Right cardiac atrium (tissue), 5 donors: Measurements from ENCODE around the gene OAS1. TPM values are rescaled to one million over a fixed set of nuclear protein-coding genes. Genes with fewer than 3 reads are reported as not detected.

Experiments
- ATAC-seq, 2 donors: fragments of 200-7000 bp; cut with Tn5 transposase; one replicate each; pipeline versions ENCODE4 v1.8.0 to v1.9.1; 2020; ENCODE audit warnings: moderate library complexity in 2 of 2, mild to moderate bottlenecking in 1 of 2
- DNase-seq, 3 donors: peaks; one replicate each; pipeline ENCODE4 v3.0.0-alpha.2; 2020
- H3K27ac ChIP-seq: one replicate; pipeline ENCODE4 v1.5.1; 2013; ENCODE audit warnings: mild to moderate bottlenecking, low read length, control low read depth, moderate library complexity
- H3K27me3 ChIP-seq: one replicate; pipeline ENCODE4 v1.6.1; 2013; ENCODE audit not compliant: control insufficient read depth, insufficient read depth
- H3K4me1 ChIP-seq: one replicate; pipeline ENCODE4 v1.6.1; 2013; ENCODE audit warnings: low read length; ENCODE audit not compliant: control insufficient read depth, insufficient read depth
- H3K4me3 ChIP-seq: one replicate; pipeline ENCODE4 v1.5.1; 2013; ENCODE audit warnings: low read length, control low read depth
- H3K9me3 ChIP-seq: one replicate; pipeline ENCODE4 v1.6.1; 2013; ENCODE audit warnings: low read length; ENCODE audit not compliant: control insufficient read depth
- WGBS: extraction: QIAGEN DNeasy Blood & Tissue Kit; methylation state at CpG from one replicate; pipeline ENCODE4 v1.1.7; 2013; 5-methylcytosine and 5-hydroxymethylcytosine counted together
- intact Hi-C, 4 donors: fragments of 100-400 bp; cut with DNase I; formaldehyde crosslinking; loops; one replicate each; pipeline versions ENCODE4 v1.11.0 to v1.14.0; 2022 to 2023
- long read RNA-seq, 4 donors: library from polyadenylated mRNA; unstranded; transcript quantifications; one replicate each; pipeline ENCODE4 v2.0.0, GENCODE V29; 2020 to 2021
- polyA plus RNA-seq: library from polyadenylated mRNA; stranded (reverse); fragments of 200-250 nt; gene quantifications from one replicate; pipeline ENCODE4 v1.2.3, GENCODE V29; 2013
- total RNA-seq, 4 donors: library from RNA; stranded (reverse); fragmentation: NEBNext Ultra II Directional; extraction: Animal tissue kit (Norgen Biotek cat#: 25700); gene quantifications; one replicate each; pipeline ENCODE4 v1.2.1, GENCODE V29; 2021
- donor health status: healthy with polysubstance abuse.
- donor health status: DM: no; HTN: yes; CAD: no.
- donor health status: DM: no; HTN: no; CAD: no.
- donor health status: DM: no; HTN: yes; CAD: no; lungs with severe emphysema.
- donor health status: DM: yes; HTN: yes; CAD: no.

Gene OAS1
- total RNA-seq = 10 to 100 TPM in 2 of 4 donors, 1 to 10 TPM in 2; 5.2 to 16.2 (median 12.2) TPM
- polyA plus RNA-seq = 6.6 TPM
- long read RNA-seq, donor 1, transcript OAS1-201 (6 exons, 1,816 nt) = major isoform, 12 of 20 reads
- long read RNA-seq, donor 1, transcript OAS1-203 (5 exons, 1,990 nt) = minor isoform, 5 of 20 reads
- long read RNA-seq, donor 1, partial matches to known transcripts = 0 of 20 reads
- long read RNA-seq, donor 1, other reads (novel, unspliced or antisense) = 3 of 20 reads
- long read RNA-seq, donor 2, partial matches to known transcripts = 0 of 3 reads
- long read RNA-seq, donor 2, other reads (novel, unspliced or antisense) = 0 of 3 reads
- long read RNA-seq, donor 3, transcript OAS1-203 (5 exons, 1,990 nt) = major isoform, 6 of 19 reads
- long read RNA-seq, donor 3, partial matches to known transcripts = 1 of 19 reads
- long read RNA-seq, donor 3, other reads (novel, unspliced or antisense) = 7 of 19 reads
- long read RNA-seq, donor 4, partial matches to known transcripts = 0 of 3 reads
- long read RNA-seq, donor 4, other reads (novel, unspliced or antisense) = 1 of 3 reads

- intact Hi-C loops = no loop called here
- Histone ChIP-seq H3K27ac (peak within 1 kb of the TSS; percentile 77), H3K9me3 (no peaks in the 10 kb centered on the region), H3K4me3 (peak within 1 kb of the TSS; percentile 59), H3K27me3 (no peaks in the 10 kb centered on the region), H3K4me1 (peaks cover 9% of the 10 kb centered on the region)
- 6% methylated on average over 4 of the region's 4 CpGs for WGBS
- DNase-seq (no peak), ATAC-seq (peak; percentile 92 to 93)
Measured at GRCh38 chr12:112906712-112907414, at the start of gene OAS1. TSS of gene OAS1 (plus strand) at chr12:112906962. CDS start at chr12:112907040, 78 bp downstream.

GRCh38 chr12:112859291-112859690 lies 47.5 kb upstream of the OAS1 start:
- DNase-seq (no peak), ATAC-seq (no peak)
- H3K9me3 ChIP-seq = no peaks in the 10 kb centered on the region
- H3K4me1 ChIP-seq = no peaks in the 10 kb centered on the region
- 67% methylated on average over 3 of the region's 3 CpGs for WGBS
- no peaks in the 10 kb centered on the region for H3K27me3 ChIP-seq
- H3K27ac ChIP-seq = no peak overlapping the region
- H3K4me3 ChIP-seq = no peak overlapping the region
- intact Hi-C loops = no loop called here

- intact Hi-C loops = no loop called here
- DNase-seq = no peak
- no peaks in the 10 kb centered on the region for H3K27me3 ChIP-seq
- no peak for ATAC-seq
- H3K4me3 ChIP-seq = no peak overlapping the region
- H3K9me3 ChIP-seq = no peaks in the 10 kb centered on the region
- no peak overlapping the region for H3K27ac ChIP-seq
- no peaks in the 10 kb centered on the region for H3K4me1 ChIP-seq
- WGBS = 43% methylated on average over 5 of the region's 5 CpGs
Measured at GRCh38 chr12:112860181-112860580, 46.6 kb upstream of the OAS1 start.

- intact Hi-C loops = no loop called here
- Histone ChIP-seq H3K9me3 (no peaks in the 10 kb centered on the region), H3K4me3 (no peak overlapping the region), H3K4me1 (no peaks in the 10 kb centered on the region), H3K27me3 (no peaks in the 10 kb centered on the region), H3K27ac (no peak overlapping the region)
- DNase-seq (no peak), ATAC-seq (no peak)
- WGBS = 87% methylated on average over 7 of the region's 7 CpGs
Measured at GRCh38 chr12:112861284-112861683, 45.5 kb upstream of the OAS1 start.

GRCh38 chr12:112862636-112863290 lies 44.0 kb upstream of the OAS1 start:
- Histone ChIP-seq H3K27ac (no peak overlapping the region), H3K4me1 (no peaks in the 10 kb centered on the region), H3K4me3 (no peak overlapping the region), H3K27me3 (no peaks in the 10 kb centered on the region), H3K9me3 (no peaks in the 10 kb centered on the region)
- WGBS = 60% methylated on average over 11 of the region's 11 CpGs
- ATAC-seq = peak in 1 of 2 donors; percentile 44
- intact Hi-C loops = no loop called here
- DNase-seq = no peak

GRCh38 chr12:112868459-112869041 lies 38.2 kb upstream of the OAS1 start:
- intact Hi-C loops = no loop called here
- Histone ChIP-seq H3K4me3 (no peak overlapping the region), H3K4me1 (no peaks in the 10 kb centered on the region), H3K27me3 (no peaks in the 10 kb centered on the region), H3K27ac (no peak overlapping the region), H3K9me3 (no peaks in the 10 kb centered on the region)
- WGBS = 66% methylated on average over 5 of the region's 5 CpGs
- ATAC-seq (no peak), DNase-seq (no peak)

- H3K27me3 ChIP-seq = no peaks in the 10 kb centered on the region
- no peak for DNase-seq
- intact Hi-C loops = no loop called here
Measured at GRCh38 chr12:112869091-112869490, 37.7 kb upstream of the OAS1 start.

GRCh38 chr12:112869778-112870177 lies 37.0 kb upstream of the OAS1 start:
- H3K4me3 ChIP-seq = no peak overlapping the region
- 77% methylated on average over 12 of the region's 12 CpGs for WGBS
- intact Hi-C loops = no loop called here
- no peaks in the 10 kb centered on the region for H3K27me3 ChIP-seq
- no peaks in the 10 kb centered on the region for H3K4me1 ChIP-seq
- H3K9me3 ChIP-seq = no peaks in the 10 kb centered on the region
- DNase-seq = no peak
- no peak overlapping the region for H3K27ac ChIP-seq
- ATAC-seq = no peak

More at GRCh38 chr12:112869091-112869490, 37.7 kb upstream of the OAS1 start:
- Histone ChIP-seq H3K27ac (no peak overlapping the region), H3K4me3 (no peak overlapping the region), H3K9me3 (no peaks in the 10 kb centered on the region), H3K4me1 (no peaks in the 10 kb centered on the region)
- WGBS = 51% methylated on average over 2 of the region's 2 CpGs
- ATAC-seq = no peak

- intact Hi-C loops = no loop called here
- Histone ChIP-seq H3K4me3 (no peak overlapping the region), H3K27ac (no peak overlapping the region), H3K27me3 (no peaks in the 10 kb centered on the region), H3K9me3 (no peaks in the 10 kb centered on the region), H3K4me1 (no peaks in the 10 kb centered on the region)
- 66% methylated on average over 8 of the region's 8 CpGs for WGBS
- DNase-seq (no peak), ATAC-seq (no peak)
Measured at GRCh38 chr12:112870267-112870980, 36.3 kb upstream of the OAS1 start.

GRCh38 chr12:112875608-112876007 lies 31.2 kb upstream of the OAS1 start:
- WGBS = 21% methylated on average over 5 of the region's 5 CpGs
- Histone ChIP-seq H3K27me3 (no peaks in the 10 kb centered on the region), H3K9me3 (no peaks in the 10 kb centered on the region), H3K4me3 (no peak overlapping the region), H3K27ac (no peak overlapping the region), H3K4me1 (no peaks in the 10 kb centered on the region)
- no peak for ATAC-seq
- intact Hi-C loops = no loop called here
- no peak for DNase-seq
